GM10248 (cell line): ENCODE data around the gene PPFIBP1.

Experiments used
- CTCF ChIA-PET: fragments of 300-600 bp; sonication (Branson Sonifier 250); formaldehyde crosslinking; extraction: SDS; loops from one replicate; lab custom pipeline; 2021; ENCODE audit warnings: antibody characterized with exemption; lab: Yijun Ruan, JAX
- POLR2A ChIA-PET: fragments of 350-650 bp; sonication (Branson Sonifier 250); formaldehyde crosslinking; extraction: SDS; loops from one replicate; lab custom pipeline; 2020; ENCODE audit warnings: antibody characterized with exemption; lab: Yijun Ruan, JAX
- DNase-seq: peaks from one replicate; pipeline ENCODE4 v3.0.0; 2012; ENCODE audit errors: extremely low spot score
- CTCF ChIP-seq: IDR thresholded peaks from 2 replicates; pipeline ENCODE4 v1.5.1; 2012; ENCODE audit warnings: mild to moderate bottlenecking, low read depth; ENCODE audit errors: extremely low read depth, missing control alignments, control extremely low read depth

The PPFIBP1 gene

GRCh38 chr12:27491226-27491625 lies 32.8 kb upstream of the PPFIBP1 start:
- CTCF ChIA-PET: interaction anchor here (1.5 kb wide), 1 partner anchor 57 kb away, joined by 5 read pairs; no protein-coding TSS in a partner anchor
- TF ChIP-seq CTCF: no peak
- POLR2A ChIA-PET: no interaction called here
- no peak for DNase-seq

- TF ChIP-seq CTCF: no peak
- DNase-seq: no peak
- ChIA-PET POLR2A (no interaction called here), CTCF (no interaction called here)
These were observed 30.6 kb upstream of the PPFIBP1 start for GRCh38 chr12:27493260-27493940.

- no peak for DNase-seq
- POLR2A ChIA-PET: no interaction called here
- TF ChIP-seq CTCF: no peak
- CTCF ChIA-PET: no interaction called here
These were observed 26.6 kb upstream of the PPFIBP1 start for GRCh38 chr12:27497446-27497845.

GRCh38 chr12:27498149-27498548 lies 25.9 kb upstream of the PPFIBP1 start:
- ChIA-PET CTCF (no interaction called here), POLR2A (no interaction called here)
- DNase-seq: no peak
- no peak for TF ChIP-seq CTCF

- ChIA-PET CTCF (no interaction called here), POLR2A (no interaction called here)
- no peak for DNase-seq
- TF ChIP-seq CTCF: no peak
These were observed 25.2 kb upstream of the PPFIBP1 start for GRCh38 chr12:27498761-27499160.

- DNase-seq: no peak
- no peak for TF ChIP-seq CTCF
- CTCF ChIA-PET: no interaction called here
- POLR2A ChIA-PET: no interaction called here
These were observed 24.6 kb upstream of the PPFIBP1 start for GRCh38 chr12:27499377-27499776.

- CTCF ChIA-PET: no interaction called here
- POLR2A ChIA-PET: no interaction called here
- DNase-seq: no peak
- no peak for TF ChIP-seq CTCF
These were observed 23.5 kb upstream of the PPFIBP1 start for GRCh38 chr12:27500546-27500945.
